Endothelial cell (in vitro differentiated cells): ENCODE measurements around the gene OR4K5. TPM values are rescaled to one million over a fixed set of nuclear protein-coding genes. Genes with fewer than 3 reads are reported as not detected.

Experiments used
- DNase-seq: peaks from one replicate; pipeline ENCODE4 v3.0.0; 2021; ENCODE audit warnings: low spot score
- H3K27ac Mint-ChIP-seq: one replicate; pipeline ENCODE4 v1.8.0; 2021; ENCODE audit warnings: mixed read lengths, inconsistent platforms; ENCODE audit not compliant: unreplicated experiment
- H3K27me3 Mint-ChIP-seq: one replicate; pipeline ENCODE4 v1.8.0; 2021; ENCODE audit warnings: mild to moderate bottlenecking, moderate library complexity, mixed read lengths, inconsistent platforms; ENCODE audit not compliant: unreplicated experiment
- H3K36me3 Mint-ChIP-seq: one replicate; pipeline ENCODE4 v1.8.0; 2021; ENCODE audit warnings: mild to moderate bottlenecking, low read depth, mixed read lengths, inconsistent platforms; ENCODE audit not compliant: unreplicated experiment
- H3K4me1 Mint-ChIP-seq: one replicate; pipeline ENCODE4 v1.8.0; 2021; ENCODE audit warnings: mild to moderate bottlenecking, mixed read lengths, inconsistent platforms; ENCODE audit not compliant: unreplicated experiment
- H3K4me3 Mint-ChIP-seq: one replicate; pipeline ENCODE4 v1.8.0; 2021; ENCODE audit warnings: mild to moderate bottlenecking, mixed read lengths, inconsistent platforms; ENCODE audit not compliant: unreplicated experiment
- H3K9me3 Mint-ChIP-seq: one replicate; pipeline ENCODE4 v1.8.0; 2021; ENCODE audit warnings: mixed read lengths, inconsistent platforms; ENCODE audit not compliant: unreplicated experiment
- CTCF ChIP-seq: fragments of 200-600 bp; sonication (generic); IDR thresholded peaks from one replicate; pipeline ENCODE4 v1.5.0; 2021; ENCODE audit warnings: antibody characterized with exemption; ENCODE audit not compliant: unreplicated experiment
- total RNA-seq: library from RNA; stranded (reverse); fragmentation: NEBNext Ultra II Directional; extraction: Animal tissue kit (Norgen Biotek cat#: 25700); gene quantifications from one replicate; pipeline ENCODE4 v1.2.1, GENCODE V29; 2021; ENCODE audit not compliant: unreplicated experiment

Gene OR4K5
- total RNA-seq, 1 donor from 2014 or later, result not detected

GRCh38 chr14:19917955-19918518, 2.4 kb upstream of the OR4K5 start:
- peaks cover 4% of the 10 kb centered on the region for H3K9me3 Mint-ChIP-seq
- no peak for DNase-seq
- no peaks in the 10 kb centered on the region for H3K27me3 Mint-ChIP-seq
- no peak overlapping the region for H3K27ac Mint-ChIP-seq
- H3K4me3 Mint-ChIP-seq, result no peak overlapping the region
- no peaks in the 10 kb centered on the region for H3K36me3 Mint-ChIP-seq
- H3K4me1 Mint-ChIP-seq, result no peaks in the 10 kb centered on the region
- TF ChIP-seq CTCF, result no peak

GRCh38 chr14:19918553-19919264, 1.7 kb upstream of the OR4K5 start:
- Mint-ChIP-seq H3K36me3 (no peaks in the 10 kb centered on the region), H3K4me3 (no peak overlapping the region), H3K4me1 (no peaks in the 10 kb centered on the region), H3K27me3 (no peaks in the 10 kb centered on the region), H3K9me3 (no peaks in the 10 kb centered on the region), H3K27ac (no peak overlapping the region)
- TF ChIP-seq CTCF, result no peak
- DNase-seq, result no peak

GRCh38 chr14:19930617-19931016, 10.2 kb downstream of the OR4K5 start, which contains the start of gene OR4K1:
OR4K1 (plus strand) TSS chr14:19930917; CDS start chr14:19935667, 4,750 bp downstream.
- H3K27me3 Mint-ChIP-seq, result peaks cover 1% of the 10 kb centered on the region
- H3K4me3 Mint-ChIP-seq, result no peak within 1 kb of the TSS
- H3K27ac Mint-ChIP-seq, result no peak within 1 kb of the TSS
- H3K9me3 Mint-ChIP-seq, result peaks cover 25% of the 10 kb centered on the region
- no peak for DNase-seq
- TF ChIP-seq CTCF, result no peak
- no peaks in the 10 kb centered on the region for H3K36me3 Mint-ChIP-seq
- H3K4me1 Mint-ChIP-seq, result no peaks in the 10 kb centered on the region

GRCh38 chr14:19941668-19942067, 21.3 kb downstream of the OR4K5 start:
- H3K4me3 Mint-ChIP-seq, result no peak overlapping the region
- no peaks in the 10 kb centered on the region for H3K36me3 Mint-ChIP-seq
- no peak for DNase-seq
- H3K4me1 Mint-ChIP-seq, result no peaks in the 10 kb centered on the region
- H3K27me3 Mint-ChIP-seq, result peaks cover under 1% of the 10 kb centered on the region
- no peak for TF ChIP-seq CTCF
- H3K9me3 Mint-ChIP-seq, result peaks cover 11% of the 10 kb centered on the region
- H3K27ac Mint-ChIP-seq, result no peak overlapping the region

GRCh38 chr14:19947413-19948090, 27.1 kb downstream of the OR4K5 start:
- H3K4me1 Mint-ChIP-seq, result no peaks in the 10 kb centered on the region
- no peak overlapping the region for H3K4me3 Mint-ChIP-seq
- H3K27me3 Mint-ChIP-seq, result peaks cover 1% of the 10 kb centered on the region
- H3K9me3 Mint-ChIP-seq, result peaks cover 16% of the 10 kb centered on the region
- no peak overlapping the region for H3K27ac Mint-ChIP-seq
- DNase-seq, result no peak
- H3K36me3 Mint-ChIP-seq, result no peaks in the 10 kb centered on the region
- TF ChIP-seq CTCF, result no peak
